Liver (tissue), 3 donors: Measurements from ENCODE around the gene ATG2B.

Source experiments
- EGR1 ChIP-seq, 2 donors: IDR thresholded peaks; 2 replicates each; pipeline ENCODE4 v1.6.1; 2016 to 2018; ENCODE audit warnings: antibody characterized with exemption in 2 of 2, low read depth in 2 of 2
- FOXA1 ChIP-seq: IDR thresholded peaks from 2 replicates; pipeline ENCODE4 v1.6.1; 2016; ENCODE audit warnings: antibody characterized with exemption
- HNF4A ChIP-seq, 2 donors: conservative IDR thresholded peaks; 2 replicates each; pipeline ENCODE4 v1.6.1; 2016; ENCODE audit warnings: antibody characterized with exemption in 2 of 2, mild to moderate bottlenecking in 2 of 2
- HNF4G ChIP-seq: IDR thresholded peaks from 2 replicates; pipeline ENCODE4 v1.6.1; 2016; ENCODE audit warnings: antibody characterized with exemption
- JUND ChIP-seq, 2 donors: IDR thresholded peaks; 2 replicates each; pipeline ENCODE4 v1.6.1; 2016; ENCODE audit warnings: antibody characterized with exemption in 2 of 2
- RAD21 ChIP-seq, 2 donors: IDR thresholded peaks; 2 replicates each; pipeline ENCODE4 v1.6.1; 2016; ENCODE audit warnings: antibody characterized with exemption in 2 of 2, mild to moderate bottlenecking in 2 of 2
- SP1 ChIP-seq: IDR thresholded peaks from 2 replicates; pipeline ENCODE4 v1.6.1; 2018; ENCODE audit warnings: antibody characterized with exemption, mild to moderate bottlenecking
- TAF1 ChIP-seq: conservative IDR thresholded peaks from 2 replicates; pipeline ENCODE4 v1.6.1; 2016; ENCODE audit warnings: antibody characterized with exemption, mild to moderate bottlenecking
- YY1 ChIP-seq: IDR thresholded peaks from 2 replicates; pipeline ENCODE4 v1.6.1; 2016; ENCODE audit warnings: antibody characterized with exemption, mild to moderate bottlenecking
- TF ChIP-seq, protein P1 (sequence below): fragments of 150-350 bp; IDR thresholded peaks from 2 replicates; pipeline ENCODE4 v1.5.1; 2017; ENCODE audit warnings: improper control_type of control experiment, low read depth, low read length; ENCODE audit not compliant: missing input control
- TF ChIP-seq, protein P2 (sequence below): IDR thresholded peaks from 2 replicates; pipeline ENCODE4 v1.6.1; 2016; ENCODE audit warnings: antibody characterized with exemption
- TF ChIP-seq, protein P3 (sequence below): IDR thresholded peaks from 2 replicates; pipeline ENCODE4 v1.6.1; 2016; ENCODE audit warnings: antibody characterized with exemption, mild to moderate bottlenecking
- TF ChIP-seq, protein P4 (sequence below): IDR thresholded peaks from 2 replicates; pipeline ENCODE4 v1.6.1; 2016; ENCODE audit warnings: antibody characterized with exemption
- TF ChIP-seq, protein P5 (sequence below): IDR thresholded peaks from 2 replicates; pipeline ENCODE4 v1.6.1; 2016; ENCODE audit warnings: antibody characterized with exemption
- donor health status: healthy.
- donor health status: healthy.

DNA sequence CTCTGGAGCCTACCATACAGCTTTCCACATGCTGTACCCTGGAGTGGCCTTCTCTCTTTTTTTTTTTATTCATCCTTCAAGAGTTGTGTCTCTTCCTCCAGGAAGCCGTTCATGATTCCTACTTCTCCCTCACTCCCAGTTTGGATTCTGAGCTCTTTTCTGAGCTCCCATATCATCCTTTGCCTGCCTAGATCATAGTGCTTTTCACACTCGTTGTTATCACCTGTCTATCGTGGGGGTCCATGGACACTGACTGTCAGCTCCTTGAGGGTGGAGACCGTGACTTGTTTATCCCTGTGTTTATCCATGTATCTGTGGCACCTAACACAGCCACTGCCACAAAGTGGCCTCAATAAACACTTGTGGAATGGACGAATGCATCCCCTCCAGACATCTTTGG lies 35.8 kb upstream of the ATG2B start:
- TF ChIP-seq, protein P1, sequence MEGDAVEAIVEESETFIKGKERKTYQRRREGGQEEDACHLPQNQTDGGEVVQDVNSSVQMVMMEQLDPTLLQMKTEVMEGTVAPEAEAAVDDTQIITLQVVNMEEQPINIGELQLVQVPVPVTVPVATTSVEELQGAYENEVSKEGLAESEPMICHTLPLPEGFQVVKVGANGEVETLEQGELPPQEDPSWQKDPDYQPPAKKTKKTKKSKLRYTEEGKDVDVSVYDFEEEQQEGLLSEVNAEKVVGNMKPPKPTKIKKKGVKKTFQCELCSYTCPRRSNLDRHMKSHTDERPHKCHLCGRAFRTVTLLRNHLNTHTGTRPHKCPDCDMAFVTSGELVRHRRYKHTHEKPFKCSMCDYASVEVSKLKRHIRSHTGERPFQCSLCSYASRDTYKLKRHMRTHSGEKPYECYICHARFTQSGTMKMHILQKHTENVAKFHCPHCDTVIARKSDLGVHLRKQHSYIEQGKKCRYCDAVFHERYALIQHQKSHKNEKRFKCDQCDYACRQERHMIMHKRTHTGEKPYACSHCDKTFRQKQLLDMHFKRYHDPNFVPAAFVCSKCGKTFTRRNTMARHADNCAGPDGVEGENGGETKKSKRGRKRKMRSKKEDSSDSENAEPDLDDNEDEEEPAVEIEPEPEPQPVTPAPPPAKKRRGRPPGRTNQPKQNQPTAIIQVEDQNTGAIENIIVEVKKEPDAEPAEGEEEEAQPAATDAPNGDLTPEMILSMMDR: no peak
- TF ChIP-seq FOXA1: no peak
- no peak for TF ChIP-seq YY1
- TF ChIP-seq, protein P2, sequence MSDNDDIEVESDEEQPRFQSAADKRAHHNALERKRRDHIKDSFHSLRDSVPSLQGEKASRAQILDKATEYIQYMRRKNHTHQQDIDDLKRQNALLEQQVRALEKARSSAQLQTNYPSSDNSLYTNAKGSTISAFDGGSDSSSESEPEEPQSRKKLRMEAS: no peak
- TF ChIP-seq, protein P3, sequence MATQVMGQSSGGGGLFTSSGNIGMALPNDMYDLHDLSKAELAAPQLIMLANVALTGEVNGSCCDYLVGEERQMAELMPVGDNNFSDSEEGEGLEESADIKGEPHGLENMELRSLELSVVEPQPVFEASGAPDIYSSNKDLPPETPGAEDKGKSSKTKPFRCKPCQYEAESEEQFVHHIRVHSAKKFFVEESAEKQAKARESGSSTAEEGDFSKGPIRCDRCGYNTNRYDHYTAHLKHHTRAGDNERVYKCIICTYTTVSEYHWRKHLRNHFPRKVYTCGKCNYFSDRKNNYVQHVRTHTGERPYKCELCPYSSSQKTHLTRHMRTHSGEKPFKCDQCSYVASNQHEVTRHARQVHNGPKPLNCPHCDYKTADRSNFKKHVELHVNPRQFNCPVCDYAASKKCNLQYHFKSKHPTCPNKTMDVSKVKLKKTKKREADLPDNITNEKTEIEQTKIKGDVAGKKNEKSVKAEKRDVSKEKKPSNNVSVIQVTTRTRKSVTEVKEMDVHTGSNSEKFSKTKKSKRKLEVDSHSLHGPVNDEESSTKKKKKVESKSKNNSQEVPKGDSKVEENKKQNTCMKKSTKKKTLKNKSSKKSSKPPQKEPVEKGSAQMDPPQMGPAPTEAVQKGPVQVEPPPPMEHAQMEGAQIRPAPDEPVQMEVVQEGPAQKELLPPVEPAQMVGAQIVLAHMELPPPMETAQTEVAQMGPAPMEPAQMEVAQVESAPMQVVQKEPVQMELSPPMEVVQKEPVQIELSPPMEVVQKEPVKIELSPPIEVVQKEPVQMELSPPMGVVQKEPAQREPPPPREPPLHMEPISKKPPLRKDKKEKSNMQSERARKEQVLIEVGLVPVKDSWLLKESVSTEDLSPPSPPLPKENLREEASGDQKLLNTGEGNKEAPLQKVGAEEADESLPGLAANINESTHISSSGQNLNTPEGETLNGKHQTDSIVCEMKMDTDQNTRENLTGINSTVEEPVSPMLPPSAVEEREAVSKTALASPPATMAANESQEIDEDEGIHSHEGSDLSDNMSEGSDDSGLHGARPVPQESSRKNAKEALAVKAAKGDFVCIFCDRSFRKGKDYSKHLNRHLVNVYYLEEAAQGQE: no peak
- TF ChIP-seq RAD21 (IDR thresholded peaks at IDR 0.05): no peak
- TF ChIP-seq EGR1 (IDR thresholded peaks at IDR 0.05; ENCODE audit: low read depth in 2 of 2): no peak
- TF ChIP-seq JUND (IDR thresholded peaks at IDR 0.05): no peak
- no peak for TF ChIP-seq SP1
- TF ChIP-seq HNF4A (conservative IDR thresholded peaks at IDR 0.05): no peak
- TF ChIP-seq, protein P4, sequence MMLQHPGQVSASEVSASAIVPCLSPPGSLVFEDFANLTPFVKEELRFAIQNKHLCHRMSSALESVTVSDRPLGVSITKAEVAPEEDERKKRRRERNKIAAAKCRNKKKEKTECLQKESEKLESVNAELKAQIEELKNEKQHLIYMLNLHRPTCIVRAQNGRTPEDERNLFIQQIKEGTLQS: no peak
- no peak for TF ChIP-seq HNF4G
- no peak for TF ChIP-seq TAF1
- TF ChIP-seq, protein P5, sequence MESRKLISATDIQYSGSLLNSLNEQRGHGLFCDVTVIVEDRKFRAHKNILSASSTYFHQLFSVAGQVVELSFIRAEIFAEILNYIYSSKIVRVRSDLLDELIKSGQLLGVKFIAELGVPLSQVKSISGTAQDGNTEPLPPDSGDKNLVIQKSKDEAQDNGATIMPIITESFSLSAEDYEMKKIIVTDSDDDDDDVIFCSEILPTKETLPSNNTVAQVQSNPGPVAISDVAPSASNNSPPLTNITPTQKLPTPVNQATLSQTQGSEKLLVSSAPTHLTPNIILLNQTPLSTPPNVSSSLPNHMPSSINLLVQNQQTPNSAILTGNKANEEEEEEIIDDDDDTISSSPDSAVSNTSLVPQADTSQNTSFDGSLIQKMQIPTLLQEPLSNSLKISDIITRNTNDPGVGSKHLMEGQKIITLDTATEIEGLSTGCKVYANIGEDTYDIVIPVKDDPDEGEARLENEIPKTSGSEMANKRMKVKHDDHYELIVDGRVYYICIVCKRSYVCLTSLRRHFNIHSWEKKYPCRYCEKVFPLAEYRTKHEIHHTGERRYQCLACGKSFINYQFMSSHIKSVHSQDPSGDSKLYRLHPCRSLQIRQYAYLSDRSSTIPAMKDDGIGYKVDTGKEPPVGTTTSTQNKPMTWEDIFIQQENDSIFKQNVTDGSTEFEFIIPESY: no peak
